NT2/D1 (cell line): ENCODE measurements around the gene MYH9.

Experiments used
- DNase-seq: peaks from one replicate; pipeline ENCODE4 v3.0.0-alpha.2; 2011; ENCODE audit warnings: low read depth, low spot score
- H3K27me3 ChIP-seq: 2 replicates; pipeline ENCODE4 v1.6.0; 2011; ENCODE audit warnings: mild to moderate bottlenecking; ENCODE audit not compliant: insufficient read length, insufficient read depth
- H3K36me3 ChIP-seq: 2 replicates; pipeline ENCODE4 v1.6.1; 2011; ENCODE audit warnings: mild to moderate bottlenecking, low read length, mixed read lengths; ENCODE audit not compliant: insufficient read depth, insufficient read length
- H3K4me1 ChIP-seq: 2 replicates; pipeline ENCODE4 v1.5.1; 2011; ENCODE audit not compliant: insufficient read depth, insufficient read length
- H3K4me3 ChIP-seq: 2 replicates; pipeline ENCODE4 v1.5.1; 2011; ENCODE audit warnings: low read depth; ENCODE audit not compliant: insufficient read length
- H3K9ac ChIP-seq: 2 replicates; pipeline ENCODE4 v1.6.0; 2011; ENCODE audit warnings: low read depth; ENCODE audit not compliant: insufficient read length
- H3K9me3 ChIP-seq: 2 replicates; pipeline ENCODE4 v1.5.1; 2011; ENCODE audit warnings: mild to moderate bottlenecking, low read length; ENCODE audit not compliant: insufficient read depth
- SUZ12 ChIP-seq: IDR thresholded peaks from 2 replicates; pipeline ENCODE4 v1.6.1; 2011; ENCODE audit not compliant: insufficient read length, insufficient read depth; ENCODE audit errors: extremely low read depth
- YY1 ChIP-seq: IDR thresholded peaks from 2 replicates; pipeline ENCODE4 v1.6.1; 2011; ENCODE audit not compliant: insufficient read length, insufficient read depth
- ZNF274 ChIP-seq: IDR thresholded peaks from 2 replicates; pipeline ENCODE4 v1.6.1; 2011; ENCODE audit warnings: mild to moderate bottlenecking, low read depth, low read length

The MYH9 gene

GRCh38 chr22:36299911-36300310, 87.9 kb downstream of the MYH9 start:
- Histone ChIP-seq H3K4me3 (no peak overlapping the region), H3K9me3 (no peaks in the 10 kb centered on the region), H3K36me3 (peaks cover 98% of the 10 kb centered on the region), H3K27me3 (no peaks in the 10 kb centered on the region), H3K4me1 (no peaks in the 10 kb centered on the region), H3K9ac (no peak overlapping the region)
- TF ChIP-seq SUZ12 (no peak), ZNF274 (no peak), YY1 (no peak)
- no peak for DNase-seq

GRCh38 chr22:36299295-36299694, 88.5 kb downstream of the MYH9 start:
- no peak for DNase-seq
- Histone ChIP-seq H3K27me3 (no peaks in the 10 kb centered on the region), H3K9ac (no peak overlapping the region), H3K4me3 (no peak overlapping the region), H3K36me3 (peaks cover 98% of the 10 kb centered on the region), H3K9me3 (no peaks in the 10 kb centered on the region), H3K4me1 (no peaks in the 10 kb centered on the region)
- TF ChIP-seq ZNF274 (no peak), SUZ12 (no peak), YY1 (no peak)

DNA sequence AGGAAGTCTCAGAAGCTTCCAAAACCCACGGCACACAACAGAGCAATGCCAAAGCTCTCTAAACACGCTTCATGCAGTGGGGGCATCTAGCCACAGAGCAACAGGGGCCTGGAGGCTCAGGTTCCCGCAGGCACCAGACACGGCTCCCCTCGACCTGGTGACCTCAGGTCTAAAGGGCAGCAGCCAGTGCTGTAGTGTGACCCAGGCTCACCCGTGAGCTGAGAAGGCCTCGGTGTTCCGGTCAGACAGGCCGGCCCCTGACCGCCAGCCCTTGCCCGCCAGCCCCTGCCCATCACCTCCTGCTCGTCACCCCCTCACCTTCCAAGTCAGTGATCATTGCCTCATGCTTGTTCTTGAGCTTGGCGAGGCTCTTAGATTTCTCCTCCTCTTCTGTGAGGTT, 89.2 kb downstream of the MYH9 start:
- Histone ChIP-seq H3K27me3 (no peaks in the 10 kb centered on the region), H3K4me1 (no peaks in the 10 kb centered on the region), H3K36me3 (peaks cover 98% of the 10 kb centered on the region), H3K9ac (no peak overlapping the region), H3K9me3 (no peaks in the 10 kb centered on the region), H3K4me3 (no peak overlapping the region)
- TF ChIP-seq ZNF274 (no peak), SUZ12 (no peak), YY1 (no peak)
- DNase-seq = no peak

- H3K27me3 ChIP-seq = no peaks in the 10 kb centered on the region
- H3K9ac ChIP-seq = no peak overlapping the region
- peaks cover 100% of the 10 kb centered on the region for H3K36me3 ChIP-seq
- no peak overlapping the region for H3K4me3 ChIP-seq
- TF ChIP-seq SUZ12 (no peak), ZNF274 (no peak), YY1 (no peak)
- H3K4me1 ChIP-seq = no peaks in the 10 kb centered on the region
- no peaks in the 10 kb centered on the region for H3K9me3 ChIP-seq
- DNase-seq = no peak
Observed at GRCh38 chr22:36298118-36298517, 89.6 kb downstream of the MYH9 start.

DNA sequence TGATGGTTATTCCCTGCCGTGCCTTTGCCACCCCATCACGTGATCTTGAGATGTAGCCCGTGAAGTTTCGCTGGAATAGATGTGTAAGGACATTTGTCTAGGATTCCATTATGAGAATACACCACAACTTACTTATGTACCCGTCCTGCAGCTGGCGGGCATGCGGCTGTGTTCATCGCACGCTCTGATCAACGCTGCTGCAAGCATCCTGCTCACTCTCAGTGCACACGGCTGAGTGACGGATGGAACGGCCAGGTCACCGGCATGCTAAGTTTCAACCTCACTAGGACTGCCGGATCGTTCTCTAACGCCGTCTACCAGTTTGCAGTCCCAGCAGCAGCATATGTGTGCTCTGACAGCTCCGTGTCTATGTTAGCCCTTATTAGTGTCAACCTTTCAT, 90.2 kb downstream of the MYH9 start:
- no peak overlapping the region for H3K9ac ChIP-seq
- no peak for DNase-seq
- H3K9me3 ChIP-seq = 0 out of 2 replicates have a peak, but pooled peaks cover under 1% of the 10 kb centered on the region
- no peak for TF ChIP-seq ZNF274
- TF ChIP-seq SUZ12 = no peak
- no peak for TF ChIP-seq YY1
- no peak overlapping the region for H3K4me3 ChIP-seq
- H3K4me1 ChIP-seq = no peaks in the 10 kb centered on the region
- no peaks in the 10 kb centered on the region for H3K27me3 ChIP-seq
- H3K36me3 ChIP-seq = peaks cover 100% of the 10 kb centered on the region

DNA sequence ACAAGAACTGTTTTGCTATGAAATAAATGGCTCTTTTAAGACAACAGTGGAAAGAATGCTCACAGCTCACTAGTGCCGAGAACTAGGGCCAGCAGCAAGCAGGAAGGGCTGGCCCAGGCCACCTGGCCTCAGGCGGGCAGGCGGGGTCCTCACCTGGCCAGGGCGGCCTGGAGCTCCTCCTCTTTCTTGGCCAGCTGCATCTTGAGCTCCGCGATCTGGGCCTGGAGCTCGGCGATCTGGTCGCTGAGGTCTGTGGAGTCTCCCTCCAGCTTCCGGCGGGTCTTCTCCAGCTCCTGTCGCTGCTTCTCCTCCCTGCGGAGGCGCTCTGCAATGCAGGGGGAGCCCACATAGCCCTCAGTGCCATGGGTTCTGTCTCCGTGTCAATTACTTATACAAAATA, 91.1 kb downstream of the MYH9 start:
- Histone ChIP-seq H3K27me3 (no peaks in the 10 kb centered on the region), H3K36me3 (peaks cover 100% of the 10 kb centered on the region), H3K4me3 (no peak overlapping the region), H3K9ac (no peak overlapping the region), H3K9me3 (peaks cover 9% of the 10 kb centered on the region; the same call in 1 of the 2 replicates), H3K4me1 (no peaks in the 10 kb centered on the region)
- TF ChIP-seq ZNF274 (no peak), SUZ12 (no peak), YY1 (no peak)
- DNase-seq = no peak

GRCh38 chr22:36295247-36295646, 92.5 kb downstream of the MYH9 start:
- H3K27me3 ChIP-seq = no peaks in the 10 kb centered on the region
- H3K4me1 ChIP-seq = no peaks in the 10 kb centered on the region
- no peak for DNase-seq
- no peak overlapping the region for H3K4me3 ChIP-seq
- peaks cover 87% of the 10 kb centered on the region for H3K36me3 ChIP-seq
- H3K9me3 ChIP-seq = peaks cover 10% of the 10 kb centered on the region; the same call in 1 of the 2 replicates
- TF ChIP-seq ZNF274 (no peak), SUZ12 (no peak), YY1 (no peak)
- H3K9ac ChIP-seq = no peak overlapping the region
